GM13976 (cell line): ENCODE measurements around the gene POM121C.
"Not testable (repeated sequence)": the region's sequence is repeated elsewhere in the genome, so short reads cannot be mapped to it uniquely, and the experiment has no call there.

Source experiments
- DNase-seq: peaks from one replicate; pipeline ENCODE4 v3.0.0; 2012; ENCODE audit warnings: low spot score
- in situ Hi-C: fragments of 300-500 bp; cut with MboI; formaldehyde crosslinking; loops from one replicate; pipeline ENCODE4 v1.12.0; 2022; ENCODE audit warnings: low sequenced_read_pairs, mixed read lengths, inconsistent platforms; ENCODE audit not compliant: unreplicated experiment

Gene POM121C

DNA sequence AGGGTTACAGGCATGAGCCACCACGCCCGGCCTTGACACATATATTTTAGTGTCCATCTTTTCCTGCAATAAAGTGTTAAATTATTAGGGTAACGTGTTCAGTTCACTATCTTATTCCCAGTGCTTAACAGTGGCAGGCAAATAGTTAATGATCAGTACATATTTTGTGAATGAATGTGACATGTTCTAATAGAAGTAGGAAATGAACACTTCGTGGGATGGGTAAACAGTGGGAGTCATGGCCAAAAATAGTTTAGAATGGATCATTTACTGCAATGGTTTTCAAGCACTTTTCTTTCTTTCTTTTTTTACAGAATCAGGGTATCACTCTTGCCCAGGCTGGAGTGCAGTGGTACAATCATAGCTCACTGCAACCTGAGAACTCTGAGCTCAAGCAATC, 15.9 kb downstream of the POM121C start:
- DNase-seq, in situ Hi-C loops: not testable (repeated sequence)

DNA sequence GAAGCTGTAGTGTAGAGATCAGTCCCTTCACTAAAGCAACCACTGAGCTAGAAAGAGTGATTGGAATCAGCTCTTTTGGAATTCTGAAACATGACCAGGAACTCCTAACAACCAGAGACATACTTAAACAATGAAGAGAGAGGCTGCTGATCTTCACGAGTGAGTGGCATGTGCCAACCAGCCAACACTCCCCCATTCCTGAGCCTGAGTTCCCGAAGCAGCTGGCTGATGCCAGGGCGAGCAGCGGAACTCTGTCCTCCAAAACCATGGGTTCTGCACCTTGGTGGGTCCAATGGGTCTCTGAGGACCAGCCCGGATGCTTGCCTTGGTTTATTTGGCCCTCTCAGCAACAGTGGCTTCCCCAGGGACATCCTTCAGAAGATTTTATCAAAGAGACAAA, 25.6 kb downstream of the POM121C start:
- DNase-seq, in situ Hi-C loops: not testable (repeated sequence)

DNA sequence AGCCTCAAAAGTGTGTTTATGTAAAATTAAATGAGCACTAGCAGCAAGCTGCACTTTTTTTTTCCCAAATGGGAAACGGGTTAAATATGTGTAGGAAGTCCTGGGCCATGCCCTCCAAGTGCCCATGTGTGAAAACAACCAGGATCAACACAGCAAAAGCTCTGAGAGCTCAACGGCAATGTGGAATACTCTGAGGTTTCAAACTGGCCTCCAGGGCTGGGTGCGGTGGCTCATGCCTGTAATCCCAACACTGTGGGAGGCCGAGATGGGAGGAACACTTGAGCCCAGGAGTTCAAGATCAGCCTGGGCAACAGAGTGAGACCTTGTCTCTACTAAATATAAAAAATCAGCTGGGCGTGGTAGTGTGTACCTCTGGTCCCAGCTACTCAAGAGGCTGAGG, 28.1 kb downstream of the POM121C start:
- in situ Hi-C loops, DNase-seq: not testable (repeated sequence)

DNA sequence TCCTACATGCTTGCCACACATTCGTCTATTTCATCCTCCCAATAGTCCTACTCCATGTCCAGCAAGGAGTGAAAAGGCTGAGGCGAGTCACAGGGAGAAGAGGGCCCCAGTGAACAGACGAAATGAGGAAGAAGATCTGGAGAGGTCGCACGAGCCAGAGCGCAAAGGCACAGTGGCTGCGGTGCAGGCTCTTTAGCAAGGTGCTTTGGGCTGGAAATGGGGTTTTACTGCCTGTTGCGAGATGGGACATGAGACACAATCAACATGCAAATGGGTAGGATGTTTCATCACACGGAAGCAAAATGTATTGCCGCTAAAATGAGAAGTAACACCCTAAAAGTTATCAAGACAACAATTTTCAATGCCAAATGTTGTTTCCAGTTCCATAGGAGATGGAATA, 29.7 kb downstream of the POM121C start:
- DNase-seq, in situ Hi-C loops: not testable (repeated sequence)

DNA sequence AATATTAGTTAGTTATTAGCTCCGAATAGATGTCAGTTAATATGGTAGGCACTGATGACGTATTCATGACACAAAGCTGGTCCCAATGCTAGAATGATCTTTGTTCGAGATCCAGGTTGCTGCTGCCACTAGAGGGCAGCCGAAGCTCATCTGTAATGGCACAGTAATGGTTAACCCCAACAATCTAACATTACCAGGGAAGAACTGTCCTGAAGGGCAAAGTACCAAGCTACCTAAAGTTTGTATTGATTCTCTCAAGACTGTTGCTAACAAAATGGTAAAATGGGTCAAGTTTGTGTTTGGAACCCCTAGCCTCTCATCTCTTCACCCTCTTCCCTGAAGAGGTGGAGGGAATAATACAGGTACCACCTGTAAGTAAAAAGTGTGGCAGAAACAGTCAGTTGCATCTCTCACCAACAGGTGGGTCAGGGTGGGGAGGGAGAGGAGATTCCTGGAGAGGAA, 33.6 kb downstream of the POM121C start:
- DNase-seq, in situ Hi-C loops: not testable (repeated sequence)

DNA sequence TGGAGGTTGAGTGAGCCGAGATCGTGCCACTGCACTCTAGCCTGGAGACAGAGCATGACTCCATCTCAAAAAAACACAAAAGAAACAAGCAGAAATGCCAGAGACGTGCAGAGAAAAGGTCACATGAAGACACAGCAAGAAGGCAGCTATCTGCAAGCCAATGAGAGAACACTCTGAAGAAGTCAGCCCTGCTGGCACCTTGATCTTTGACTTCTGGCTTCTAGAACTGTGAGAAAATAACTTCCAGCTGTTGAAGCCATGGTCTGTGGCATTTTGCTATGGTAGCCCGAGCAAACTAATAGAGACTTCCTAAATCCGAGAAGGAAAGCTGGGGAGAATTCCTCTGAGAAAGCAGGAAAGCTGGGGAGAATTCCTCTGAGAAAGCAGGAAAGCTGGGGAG, 36.2 kb downstream of the POM121C start:
- in situ Hi-C loops, DNase-seq: not testable (repeated sequence)

DNA sequence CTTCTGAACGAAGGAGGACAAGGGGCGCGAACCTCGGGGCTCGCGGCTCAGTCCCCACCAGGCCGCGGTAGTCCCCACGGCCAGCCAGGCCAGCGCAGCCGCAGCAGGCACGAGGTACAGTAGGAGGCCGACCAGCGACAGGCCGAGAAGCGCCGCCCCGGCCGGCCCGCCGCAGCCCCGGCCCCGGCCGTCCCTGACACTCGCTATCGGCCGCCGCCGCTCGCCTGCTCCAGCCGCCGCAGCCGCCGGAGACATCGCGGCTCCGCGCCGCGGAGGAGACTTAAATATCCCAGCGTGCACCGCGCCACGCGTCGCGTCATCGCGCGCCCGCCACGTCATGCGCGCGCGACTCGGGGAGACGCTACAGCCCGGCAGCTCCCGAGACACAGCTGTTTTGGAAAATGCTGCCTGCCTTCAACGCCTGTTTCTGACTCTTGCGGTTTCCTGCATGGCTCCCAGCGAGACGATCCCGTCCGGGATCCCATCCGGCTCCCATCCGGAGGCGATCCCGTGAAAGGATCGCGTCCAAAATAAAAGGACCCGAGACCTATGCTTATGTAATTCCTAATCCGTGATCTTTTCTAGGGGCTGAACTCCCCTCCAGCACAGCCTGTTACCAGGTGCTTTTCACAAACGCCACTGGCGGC, 43.5 kb downstream of the POM121C start:
- DNase-seq, in situ Hi-C loops: not testable (repeated sequence)

DNA sequence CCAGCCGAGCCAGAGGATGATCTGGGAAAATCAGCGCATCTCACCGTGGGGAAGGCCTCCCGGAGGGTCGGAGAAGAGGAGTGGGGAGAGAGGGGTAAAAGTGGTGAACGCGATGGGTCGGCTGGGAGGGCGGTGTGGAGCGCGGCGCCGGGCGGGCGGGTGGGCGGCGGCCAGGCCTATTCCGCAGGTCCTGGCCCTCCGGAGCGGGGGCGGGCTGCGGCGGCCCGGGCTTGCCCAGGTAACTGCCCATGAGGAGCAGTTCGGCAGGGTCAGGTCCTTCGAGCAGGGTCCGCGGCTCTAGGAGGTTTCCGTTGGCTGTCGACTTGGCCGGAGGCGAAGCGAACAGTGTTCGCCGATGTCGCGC, 44.0 kb downstream of the POM121C start:
- DNase-seq, in situ Hi-C loops: not testable (repeated sequence)

DNA sequence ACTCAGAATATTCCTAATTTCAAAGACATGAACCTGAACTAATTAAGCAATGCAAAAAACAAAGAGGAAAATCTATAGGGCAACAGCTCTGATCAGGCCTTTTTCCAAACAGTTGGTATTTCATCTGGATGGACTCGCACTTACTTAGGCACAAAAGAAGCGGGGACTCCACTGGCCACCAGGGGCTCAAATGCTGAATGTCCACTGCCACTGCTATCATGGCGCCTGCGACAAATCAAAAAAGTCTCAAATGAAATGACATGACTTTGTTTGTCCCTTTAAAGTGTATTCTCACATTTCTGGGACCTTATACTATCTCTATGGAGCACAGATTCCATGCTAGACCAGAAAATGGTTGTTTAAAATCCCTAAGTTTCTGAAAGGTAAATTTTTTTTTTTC, 47.1 kb downstream of the POM121C start:
- DNase-seq, in situ Hi-C loops: not testable (repeated sequence)

DNA sequence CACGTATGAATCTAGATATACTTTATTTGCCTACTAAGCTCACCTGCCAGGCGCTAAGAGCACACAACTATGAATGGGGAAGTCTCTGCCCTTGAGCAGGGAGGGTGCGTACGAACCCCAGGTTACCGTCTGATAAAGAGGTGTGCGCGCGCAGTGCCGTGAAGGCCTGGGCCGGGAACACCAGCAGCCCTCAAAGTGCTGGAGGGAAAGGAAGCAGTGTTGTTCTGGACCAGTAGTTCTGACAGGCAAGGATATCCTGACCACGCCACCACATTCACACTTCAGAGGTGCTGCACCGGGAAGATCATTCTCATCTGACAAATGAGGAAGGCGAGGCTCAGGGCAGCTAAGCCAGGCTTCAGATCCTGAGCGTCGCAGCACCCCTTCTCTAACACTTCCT, 62.6 kb downstream of the POM121C start:
- DNase-seq, in situ Hi-C loops: not testable (repeated sequence)

DNA sequence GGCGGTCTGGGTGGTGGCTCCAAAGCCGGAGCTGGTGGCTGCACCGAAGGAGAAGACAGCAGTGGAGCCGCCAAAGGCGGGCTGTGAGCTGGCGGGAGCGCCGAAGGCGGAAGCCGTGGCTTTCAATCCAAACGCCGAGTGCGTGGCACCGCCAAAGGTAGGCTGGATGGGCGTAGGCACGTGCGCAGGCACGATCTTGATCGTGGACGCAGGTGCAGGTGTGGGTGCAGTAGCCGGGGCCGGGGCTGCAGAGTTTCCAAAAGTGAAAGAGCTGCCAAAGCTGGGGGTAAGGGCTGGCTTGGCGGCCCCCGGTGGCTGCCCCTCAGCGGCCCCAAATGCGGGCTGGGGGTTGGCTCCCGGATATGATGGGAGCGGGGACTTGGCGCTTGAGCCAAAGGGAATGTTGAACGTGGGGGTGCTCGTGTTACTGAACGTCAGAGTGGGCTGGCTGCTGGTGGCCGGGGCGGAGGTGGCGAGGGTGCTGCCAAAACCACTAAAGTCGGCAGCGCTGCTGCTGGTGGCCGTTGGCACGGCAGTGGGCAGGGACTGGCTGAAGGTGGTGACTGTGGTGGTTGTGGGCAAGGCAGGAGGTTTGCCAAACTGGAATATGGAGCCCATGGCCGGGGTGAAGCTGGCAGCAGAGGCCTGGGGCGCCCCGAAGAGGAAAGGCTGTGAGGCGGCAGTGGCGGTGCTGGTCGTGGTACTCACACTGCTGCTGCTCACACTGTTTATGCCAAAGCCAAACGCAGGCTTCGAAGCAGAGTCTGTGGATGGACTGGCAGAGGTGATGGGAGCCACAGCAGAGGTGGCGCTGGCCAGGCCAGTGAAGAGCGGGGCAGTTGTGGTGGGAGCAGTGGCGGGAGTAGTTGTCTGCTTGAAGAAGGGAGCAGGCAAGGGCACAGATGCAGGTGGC, 64.0 kb downstream of the POM121C start:
- in situ Hi-C loops, DNase-seq: not testable (repeated sequence)

DNA sequence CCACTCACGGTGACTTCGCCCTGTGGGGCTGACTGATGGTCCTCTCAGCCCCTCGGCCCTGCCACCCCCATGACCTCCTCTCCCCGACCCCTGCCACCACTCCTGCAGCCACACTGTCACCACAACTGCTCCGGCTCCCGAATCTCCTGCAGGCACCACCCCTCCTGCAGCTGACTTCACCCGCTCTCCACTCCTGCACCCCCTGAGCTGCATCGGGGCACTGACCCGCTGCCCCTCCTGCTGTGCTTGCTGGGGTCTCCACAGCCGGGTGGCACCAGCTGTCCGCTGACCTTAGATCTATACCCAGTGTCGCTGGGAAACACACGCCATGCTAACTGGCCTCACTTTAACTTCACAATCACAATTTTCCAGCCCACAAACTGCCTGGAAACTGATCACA, 65.9 kb downstream of the POM121C start:
- in situ Hi-C loops, DNase-seq: not testable (repeated sequence)

DNA sequence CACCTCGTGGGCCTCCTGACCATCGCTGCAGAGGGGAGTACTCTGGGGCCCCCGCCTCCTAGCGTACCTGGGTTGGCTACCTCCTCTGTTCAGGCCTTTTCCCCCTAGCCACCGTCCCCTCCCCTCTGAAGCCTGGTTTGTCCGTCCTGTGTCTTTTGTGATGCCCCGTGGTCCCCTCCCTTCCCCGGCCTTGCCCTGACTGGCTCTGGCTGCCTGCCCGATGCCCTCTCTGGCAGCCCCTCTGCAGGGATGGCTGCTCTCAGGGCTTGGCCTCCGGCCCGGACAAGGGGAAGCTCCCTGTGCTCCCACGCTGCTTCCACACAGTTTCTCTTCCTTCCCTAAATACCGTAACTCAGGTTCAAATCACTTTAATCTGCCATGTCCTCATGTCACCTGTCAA, 66.4 kb downstream of the POM121C start:
- in situ Hi-C loops, DNase-seq: not testable (repeated sequence)

DNA sequence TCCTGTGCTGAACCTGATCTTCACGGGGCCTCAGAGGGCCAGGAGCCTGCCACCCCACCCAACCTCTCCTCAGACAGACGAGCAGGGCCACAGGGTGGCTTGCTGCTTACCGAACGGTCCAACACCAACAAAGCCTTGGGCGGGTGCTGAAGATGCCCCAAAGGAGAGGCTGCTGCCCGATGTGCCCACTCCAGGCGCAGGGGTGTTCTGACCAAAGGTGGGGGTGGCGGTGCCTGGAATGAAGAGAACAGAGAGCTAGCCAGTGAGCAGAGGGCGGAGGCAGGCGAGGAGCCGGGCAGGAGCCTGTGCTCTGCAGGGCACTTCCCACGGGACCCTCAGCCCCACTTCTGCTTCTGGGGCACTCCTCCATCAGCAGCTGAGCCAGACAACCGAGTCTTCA, 66.9 kb downstream of the POM121C start:
- in situ Hi-C loops: not testable (repeated sequence)

DNA sequence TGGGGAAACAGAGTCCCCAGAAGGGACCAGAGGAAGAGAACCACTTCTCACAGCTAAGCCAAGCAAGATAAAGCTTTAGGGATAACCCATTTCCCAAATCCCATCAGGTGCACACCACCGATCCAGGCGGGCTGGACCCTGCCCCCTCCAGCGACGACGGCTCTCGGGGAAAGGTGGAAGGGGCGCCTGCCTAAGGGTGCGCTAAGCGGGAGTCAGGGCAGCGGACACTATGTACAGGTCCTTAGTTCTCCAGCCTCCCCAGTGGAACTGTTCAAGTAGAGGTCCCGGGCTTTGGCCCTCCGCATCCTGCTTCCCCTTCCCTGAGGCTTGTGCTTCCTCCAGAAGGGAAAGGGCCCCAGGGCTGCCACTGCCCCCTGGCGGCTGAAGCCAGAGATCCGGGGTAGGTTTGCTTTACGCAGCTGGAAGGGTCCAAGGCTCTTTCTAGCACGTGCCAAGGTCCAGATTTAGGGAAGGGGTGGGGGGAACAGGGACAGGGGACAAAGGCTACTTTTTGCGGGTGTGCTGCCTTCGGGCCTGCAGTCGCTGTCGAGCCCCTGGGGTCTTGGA, 67.7 kb downstream of the POM121C start:
- in situ Hi-C loops, DNase-seq: not testable (repeated sequence)

More for the DNA sequence above, 66.9 kb downstream of the POM121C start:
- DNase-seq: not testable (repeated sequence)

DNA sequence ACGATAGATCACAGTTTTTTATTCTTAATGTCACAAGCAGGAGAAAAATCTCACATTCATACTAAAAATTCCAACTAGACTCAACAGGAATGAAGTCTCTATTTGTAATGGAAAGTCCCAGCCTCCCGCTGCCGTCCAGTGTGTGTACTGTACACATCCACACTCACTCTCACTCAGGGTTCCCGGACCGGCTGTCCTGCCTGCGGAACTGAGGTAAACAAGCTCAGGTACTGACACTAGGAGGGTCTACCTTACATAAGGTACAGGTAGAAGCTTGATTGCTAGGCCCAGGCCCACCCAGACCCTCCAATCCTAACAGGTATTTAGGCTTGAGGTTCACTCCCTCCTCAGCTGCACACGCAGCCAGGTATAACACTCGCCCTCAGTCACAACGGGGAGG, 69.3 kb downstream of the POM121C start:
- DNase-seq, in situ Hi-C loops: not testable (repeated sequence)

DNA sequence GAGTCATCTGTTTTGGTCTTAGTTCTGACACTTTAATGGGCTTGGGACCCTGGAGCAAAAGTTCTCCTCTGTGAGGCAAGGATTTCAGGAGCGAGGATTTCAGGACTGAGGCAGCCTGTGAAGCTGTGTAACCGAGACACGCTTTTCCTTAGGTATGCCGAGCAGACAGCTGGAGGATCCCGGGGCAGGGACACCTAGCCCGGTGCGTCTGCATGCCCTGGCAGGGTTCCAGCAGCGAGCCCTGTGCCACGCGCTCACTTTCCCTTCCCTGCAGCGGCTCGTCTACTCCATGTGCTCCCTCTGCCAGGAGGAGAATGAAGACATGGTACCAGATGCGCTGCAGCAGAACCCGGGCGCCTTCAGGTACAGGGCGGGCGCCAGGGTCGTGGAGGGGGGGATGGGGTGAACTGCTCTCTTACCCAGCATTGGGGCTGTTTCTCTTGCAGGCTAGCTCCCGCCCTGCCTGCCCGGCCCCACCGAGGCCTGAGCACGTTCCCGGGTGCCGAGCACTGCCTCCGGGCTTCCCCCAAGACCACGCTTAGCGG, 70.2 kb downstream of the POM121C start:
- in situ Hi-C loops, DNase-seq: not testable (repeated sequence)

DNA sequence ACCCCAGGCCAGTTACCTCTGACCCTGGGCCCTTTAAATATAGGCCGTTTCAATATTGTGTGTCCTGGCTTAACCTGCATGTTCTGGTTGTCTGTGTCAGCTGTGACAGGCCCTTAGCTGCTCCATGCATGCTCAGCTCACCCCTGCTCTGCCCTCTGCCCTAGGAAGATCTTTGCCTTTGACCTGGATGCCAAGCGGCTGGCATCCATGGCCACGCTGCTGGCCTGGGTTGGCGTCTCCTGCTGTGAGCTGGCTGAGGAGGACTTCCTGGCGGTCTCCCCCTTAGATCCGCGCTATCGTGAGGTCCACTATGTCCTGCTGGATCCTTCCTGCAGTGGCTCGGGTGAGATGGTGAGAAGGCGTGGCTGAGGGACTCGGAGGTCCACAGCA, 70.7 kb downstream of the POM121C start:
- in situ Hi-C loops, DNase-seq: not testable (repeated sequence)
